GM18868 (cell line): Measurements from ENCODE around the gene GLRX.
A peak's percentile ranks its signal among the peaks of the same experiment; 100 is the strongest.
"Not testable (repeated sequence)": the region's sequence is repeated elsewhere in the genome, so short reads cannot be mapped to it uniquely, and the experiment has no call there.

Experiments used
- ATAC-seq: cut with Tn5 transposase; IDR thresholded peaks from one replicate; pipeline ENCODE4 v1.9.1; 2021; ENCODE audit warnings: mild to moderate bottlenecking, moderate library complexity; ENCODE audit not compliant: unreplicated experiment

The GLRX gene

GRCh38 chr5:95830226-95830625, 7.7 kb upstream of the GLRX start:
- no peak for ATAC-seq

- ATAC-seq: no peak
Measured at GRCh38 chr5:95827892-95828246, 5.3 kb upstream of the GLRX start.

DNA sequence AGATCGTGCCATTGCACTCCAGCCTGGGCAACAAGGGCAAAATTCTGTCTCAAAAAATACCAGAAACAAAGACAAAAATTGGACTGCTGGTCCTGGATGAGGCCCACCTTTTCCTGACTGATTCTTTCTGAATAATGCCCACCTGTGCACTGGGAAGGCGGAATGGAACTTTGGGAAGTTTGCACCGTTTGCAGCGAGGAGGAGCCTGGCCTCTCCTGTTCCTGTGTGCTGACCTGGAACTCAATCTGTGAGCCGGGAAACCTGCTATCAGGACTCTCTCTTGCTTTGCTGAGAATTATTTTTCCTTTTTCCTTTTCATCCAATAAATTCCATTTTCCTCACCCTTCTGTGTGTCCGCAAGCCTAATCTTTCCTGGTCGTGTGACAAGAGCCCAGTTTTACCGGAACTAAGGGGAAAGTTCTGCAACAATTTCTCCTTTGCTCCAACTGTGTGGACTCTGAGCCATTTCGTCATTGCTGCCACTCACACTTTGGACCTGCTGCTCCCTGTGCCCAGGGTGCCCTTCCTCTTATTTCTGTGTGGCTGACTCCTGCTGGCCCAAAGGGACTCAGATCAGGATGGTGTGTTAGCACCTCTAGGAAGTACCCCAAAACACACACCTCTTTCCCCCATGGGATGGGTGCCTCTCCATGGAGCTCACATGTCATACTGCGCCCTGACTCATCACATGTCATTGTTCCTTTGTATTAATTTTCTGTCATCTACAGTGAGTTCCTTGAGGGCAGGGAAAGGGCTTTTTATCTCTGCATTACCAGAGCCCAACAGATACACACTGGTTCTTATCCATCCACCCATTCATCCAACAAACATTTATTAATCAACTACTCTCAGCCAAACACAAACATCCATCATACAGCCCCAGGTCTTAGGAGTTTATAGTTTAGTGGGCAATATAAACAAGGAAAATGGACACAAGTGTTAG, 4.7 kb upstream of the GLRX start:
- ATAC-seq: no peak

GRCh38 chr5:95825495-95825894, 3.0 kb upstream of the GLRX start:
- no peak for ATAC-seq

DNA sequence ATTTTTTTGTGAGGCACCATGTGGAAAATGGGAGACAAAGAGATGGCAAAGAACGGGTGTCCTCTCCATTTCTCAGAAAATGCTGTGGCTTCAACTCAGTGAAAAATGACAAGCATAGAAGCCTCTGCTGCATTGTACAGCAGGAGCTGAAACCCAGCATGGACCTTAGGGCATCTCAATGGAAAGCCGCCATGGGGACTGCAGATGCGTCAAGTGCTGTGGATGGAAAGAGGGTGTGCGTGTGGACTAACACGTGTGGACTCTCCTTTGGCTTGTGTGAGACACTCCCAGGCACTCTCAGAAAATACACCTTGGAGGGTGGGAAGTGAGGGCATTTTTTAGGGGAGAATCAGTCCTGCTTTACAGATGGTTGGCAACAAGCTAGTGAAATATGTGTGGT, 2.2 kb upstream of the GLRX start:
- no peak for ATAC-seq

GRCh38 chr5:95823738-95824609, 1.4 kb upstream of the GLRX start:
- peak; percentile 46 for ATAC-seq

- ATAC-seq: no peak
Measured at GRCh38 chr5:95823218-95823737, 752 bp upstream of the GLRX start.

- ATAC-seq: peak; percentile 31
Measured at GRCh38 chr5:95822043-95822541, 434 bp downstream of the GLRX start.

- ATAC-seq: peak; percentile 36
Measured at GRCh38 chr5:95821110-95822021, 1.2 kb downstream of the GLRX start.

GRCh38 chr5:95818181-95819147, 4.1 kb downstream of the GLRX start:
- ATAC-seq: peak; percentile 31

DNA sequence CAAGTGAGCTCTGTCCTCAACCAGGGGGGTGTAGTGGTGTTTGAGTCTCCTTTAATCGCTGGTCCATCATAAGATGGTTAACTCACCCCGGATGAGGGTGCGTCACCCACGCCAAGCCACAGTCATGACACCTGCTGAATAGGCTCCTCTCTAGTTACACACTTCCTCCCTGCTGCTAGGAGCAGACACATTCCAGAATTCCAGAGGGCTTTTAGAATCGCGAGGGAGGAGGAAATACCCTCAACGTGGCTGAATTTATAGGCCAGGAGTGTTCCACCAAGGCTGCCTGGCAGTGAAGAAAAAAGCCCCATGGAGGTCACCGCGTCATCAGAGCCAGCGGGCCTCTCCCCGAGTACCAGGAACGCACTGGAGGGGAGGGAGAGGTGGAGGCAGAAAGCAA, 5.1 kb downstream of the GLRX start:
- ATAC-seq: no peak

DNA sequence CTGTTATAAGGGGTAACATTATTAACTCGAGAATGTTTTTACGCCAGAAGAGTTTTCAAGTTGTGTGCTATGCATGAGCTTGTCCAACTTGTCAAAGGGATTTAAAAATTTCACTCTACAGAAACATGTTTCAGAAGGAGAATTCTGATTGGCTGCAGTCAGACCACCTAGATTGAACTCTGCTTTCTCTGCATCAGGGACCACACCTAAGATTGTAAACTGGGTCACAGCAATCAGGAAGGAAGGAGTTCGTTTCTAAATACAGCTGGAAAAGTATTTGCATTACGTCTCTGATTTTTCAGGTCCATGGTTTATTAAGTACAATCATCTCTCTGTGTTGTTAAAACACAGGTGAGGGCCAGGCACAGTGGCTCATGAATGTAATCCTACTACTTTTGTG, 5.8 kb downstream of the GLRX start:
- no peak for ATAC-seq

DNA sequence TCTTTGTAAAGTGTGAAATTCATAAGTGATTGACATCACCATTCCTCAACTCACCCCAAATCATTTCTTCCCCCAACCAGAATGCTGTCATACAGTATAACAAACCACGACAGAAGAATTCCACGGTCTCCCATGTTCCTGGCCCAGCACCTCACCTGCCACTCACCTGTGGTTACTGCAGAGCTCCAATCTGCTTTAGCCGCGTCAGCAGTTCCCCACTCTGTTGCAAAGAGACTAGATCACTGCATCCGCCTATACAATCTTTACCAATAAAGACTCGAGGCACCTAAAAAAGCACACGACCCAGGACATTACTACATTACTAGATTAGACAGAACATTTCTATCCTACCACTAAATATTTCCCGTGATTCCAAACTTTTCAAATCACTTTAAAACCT, 6.2 kb downstream of the GLRX start:
- no peak for ATAC-seq

GRCh38 chr5:95815155-95815729, 7.3 kb downstream of the GLRX start:
- ATAC-seq: no peak

- not testable (repeated sequence) for ATAC-seq
Measured at GRCh38 chr5:95813035-95813434, 9.5 kb downstream of the GLRX start.

DNA sequence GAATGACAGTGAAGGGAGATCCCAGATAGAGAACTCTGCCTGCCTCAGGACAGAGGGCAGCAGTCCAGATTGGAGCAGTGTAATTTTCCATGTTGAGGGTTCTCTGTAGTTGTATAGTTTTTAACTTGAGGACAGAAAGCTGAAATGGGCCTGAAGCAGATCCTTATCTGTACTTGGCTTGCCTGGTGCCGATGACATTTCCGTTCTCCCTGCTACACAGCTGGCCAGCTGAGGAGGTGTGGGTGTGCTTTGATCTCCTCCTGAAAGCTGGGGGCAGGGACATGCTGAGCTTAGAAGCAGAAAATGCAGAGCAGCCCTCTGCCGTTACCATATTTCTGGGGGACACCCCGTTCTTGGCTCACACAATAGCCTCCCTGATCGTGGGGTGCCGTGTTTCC, 10.5 kb downstream of the GLRX start:
- ATAC-seq: no peak

- ATAC-seq: not testable (repeated sequence)
Measured at GRCh38 chr5:95811461-95812073, 11.0 kb downstream of the GLRX start.

DNA sequence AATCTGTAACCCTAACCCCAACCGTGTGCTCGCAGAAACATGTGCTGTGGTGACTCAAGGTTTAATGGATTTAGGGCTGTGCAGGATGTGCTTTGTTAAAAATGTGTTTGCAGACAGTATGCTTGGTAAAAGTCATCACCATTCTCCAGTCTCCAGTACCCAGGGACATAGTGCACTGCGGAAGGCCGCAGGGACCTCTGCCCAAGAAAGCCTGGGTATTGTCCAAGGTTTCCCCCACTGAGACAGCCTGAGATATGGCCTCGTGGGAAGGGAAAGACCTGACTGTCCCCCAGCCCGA, 11.5 kb downstream of the GLRX start:
- not testable (repeated sequence) for ATAC-seq
